Immature natural killer cell (primary cell): ENCODE measurements around the gene BLOC1S4. TPM values are rescaled to one million over a fixed set of nuclear protein-coding genes. Genes with fewer than 3 reads are reported as not detected.

Experiments used
- DNase-seq, 3 donors: peaks; one replicate each; pipeline ENCODE4 v3.0.0; 2022; ENCODE audit warnings: mixed read lengths in 1 of 3
- H3K27ac Mint-ChIP-seq, 6 donors: one replicate each; pipeline ENCODE4 v1.8.0; 2020; ENCODE audit warnings: mixed read lengths in 6 of 6, mild to moderate bottlenecking in 5 of 6, inconsistent platforms in 4 of 6, moderate library complexity in 3 of 6
- H3K27me3 Mint-ChIP-seq, 3 donors: one replicate each; pipeline ENCODE4 v1.8.0; 2020 to 2021; ENCODE audit warnings: low read depth in 3 of 3, mild to moderate bottlenecking in 3 of 3, mixed read lengths in 3 of 3, moderate library complexity in 3 of 3, inconsistent platforms in 1 of 3
- H3K36me3 Mint-ChIP-seq, 3 donors: one replicate each; pipeline ENCODE4 v1.8.0; 2020; ENCODE audit warnings: mixed read lengths in 3 of 3, inconsistent platforms in 2 of 3, mild to moderate bottlenecking in 2 of 3
- H3K4me1 Mint-ChIP-seq, 2 donors: one replicate each; pipeline ENCODE4 v1.8.0; 2020; ENCODE audit warnings: inconsistent platforms in 2 of 2, mild to moderate bottlenecking in 2 of 2, mixed read lengths in 2 of 2, moderate library complexity in 1 of 2
- H3K4me3 Mint-ChIP-seq, 5 donors: one replicate each; pipeline ENCODE4 v1.8.0; 2020; ENCODE audit warnings: mild to moderate bottlenecking in 5 of 5, mixed read lengths in 5 of 5, inconsistent platforms in 3 of 5, moderate library complexity in 3 of 5
- H3K9me3 Mint-ChIP-seq, 6 donors: one replicate each; pipeline ENCODE4 v1.8.0; 2020; ENCODE audit warnings: mild to moderate bottlenecking in 6 of 6, mixed read lengths in 6 of 6, inconsistent platforms in 4 of 6, moderate library complexity in 3 of 6
- polyA plus RNA-seq, 3 donors: library from polyadenylated mRNA; unstranded; fragments of 300-500 nt; fragmentation: Illumina TruSeq; gene quantifications; one replicate each; pipeline ENCODE4 v1.2.3, GENCODE V29; 2021

BLOC1S4 gene
- polyA plus RNA-seq, 3 donors from 2014 or later: 53.5 to 65.8 (median 54.2) TPM

GRCh38 chr4:6742989-6743388 is 27.0 kb downstream of the BLOC1S4 start:
- Mint-ChIP-seq H3K27ac (no peak overlapping the region), H3K9me3 (no peaks in the 10 kb centered on the region), H3K27me3 (peaks cover 0 to 2% (median 0%) of the 10 kb centered on the region in 3 donors), H3K4me1 (no peaks in the 10 kb centered on the region), H3K36me3 (no peaks in the 10 kb centered on the region), H3K4me3 (no peak overlapping the region)
- no peak for DNase-seq

DNA sequence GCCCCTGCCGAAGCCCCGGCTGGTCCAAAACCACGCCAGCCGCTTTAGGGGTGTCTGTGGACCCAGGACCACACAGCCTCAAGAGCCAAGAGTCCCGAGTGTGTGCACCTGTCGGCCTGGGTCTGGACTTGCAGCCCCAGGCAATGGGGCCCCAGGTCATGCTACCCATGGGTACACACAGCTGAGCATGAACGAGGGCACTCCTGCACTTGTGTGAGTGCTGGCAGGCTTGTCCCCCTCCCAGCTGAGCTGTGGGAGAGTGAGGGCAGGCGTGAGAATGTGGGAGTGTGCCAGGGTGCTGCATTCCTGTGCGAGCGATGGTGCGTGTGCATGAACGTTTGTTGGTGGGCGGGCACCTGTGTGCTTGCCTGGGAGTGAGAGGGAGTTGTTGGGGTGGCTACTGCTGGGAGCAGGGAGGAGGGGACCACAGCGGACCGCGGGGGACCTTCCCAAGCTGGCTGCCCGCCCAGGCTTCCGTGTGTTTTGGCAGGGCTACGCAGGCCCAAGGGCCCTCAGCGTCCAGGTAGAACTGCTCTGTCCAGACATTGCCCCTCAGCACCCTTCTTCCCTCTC is 30.8 kb downstream of the BLOC1S4 start:
- DNase-seq: no peak
- peak overlapping the region in 1 of 6 donors; percentile 74 for H3K27ac Mint-ChIP-seq
- no peaks in the 10 kb centered on the region for H3K36me3 Mint-ChIP-seq
- H3K27me3 Mint-ChIP-seq: peaks cover 0 to 2% (median 0%) of the 10 kb centered on the region in 3 donors
- no peaks in the 10 kb centered on the region for H3K9me3 Mint-ChIP-seq
- H3K4me1 Mint-ChIP-seq: peaks cover 5 to 6% of the 10 kb centered on the region in 2 donors
- H3K4me3 Mint-ChIP-seq: no peak overlapping the region

DNA sequence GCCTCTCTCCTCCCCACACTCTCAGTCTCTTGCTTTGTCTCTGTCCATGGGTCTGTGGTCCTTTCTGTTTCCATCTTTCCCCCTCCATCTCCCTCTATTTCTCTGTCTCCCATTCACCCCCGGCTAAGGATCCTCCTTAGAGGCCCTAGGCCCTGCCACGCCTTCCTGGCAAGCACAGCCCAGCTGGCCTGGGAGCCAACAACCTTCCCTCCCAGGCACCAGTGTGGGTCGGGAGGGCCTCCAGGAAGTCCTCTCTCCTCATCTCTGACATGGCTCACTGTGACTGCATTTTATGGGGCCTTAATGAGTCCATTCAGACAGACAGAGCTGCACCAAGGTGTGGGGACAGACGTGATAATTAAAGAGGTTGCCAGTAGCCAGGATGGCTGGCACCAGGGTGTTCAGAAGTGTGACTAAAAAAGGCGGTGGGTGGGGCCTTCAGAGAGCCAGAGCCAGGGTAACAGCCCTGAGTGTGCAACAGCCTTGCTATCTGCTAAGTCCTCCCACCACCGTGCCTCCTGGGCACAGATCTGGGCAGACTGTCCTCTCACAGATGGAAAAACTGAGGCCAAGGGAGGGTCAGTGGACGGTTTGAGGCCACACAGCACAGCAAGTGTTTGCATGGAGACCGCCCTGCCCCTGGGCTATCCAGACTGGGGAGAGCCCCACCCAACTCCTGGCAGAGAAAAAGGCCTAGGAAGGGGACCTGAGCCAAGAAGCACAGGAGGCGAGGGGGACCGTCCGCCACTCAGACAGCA is 31.5 kb downstream of the BLOC1S4 start:
- peaks cover 0 to 2% (median 0%) of the 10 kb centered on the region in 3 donors for H3K27me3 Mint-ChIP-seq
- H3K4me3 Mint-ChIP-seq: no peak overlapping the region
- no peaks in the 10 kb centered on the region for H3K36me3 Mint-ChIP-seq
- H3K9me3 Mint-ChIP-seq: no peaks in the 10 kb centered on the region
- H3K4me1 Mint-ChIP-seq: peaks cover 7 to 8% of the 10 kb centered on the region in 2 donors
- DNase-seq: no peak
- H3K27ac Mint-ChIP-seq: peak overlapping the region in 1 of 6 donors; percentile 74

DNA sequence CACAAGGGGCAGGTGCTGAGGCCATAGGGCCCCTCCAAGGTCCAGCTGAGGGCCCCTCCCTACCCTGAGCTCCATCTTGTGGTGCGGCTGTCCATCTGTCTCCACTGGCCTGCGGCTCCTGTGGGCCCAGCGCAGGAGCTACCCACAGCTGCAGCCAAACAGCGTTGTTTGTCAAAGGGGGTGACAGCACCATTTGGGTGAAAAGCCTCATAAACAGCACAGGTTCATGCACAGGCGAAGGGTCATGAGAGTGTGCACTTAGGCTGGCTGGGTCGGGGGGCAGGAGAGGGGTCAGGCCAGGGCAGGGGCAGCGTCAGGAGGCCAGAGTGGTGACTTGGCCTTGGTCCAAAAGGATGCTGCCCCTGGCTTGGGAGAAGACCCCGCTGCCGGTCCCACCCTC is 32.3 kb downstream of the BLOC1S4 start:
- Mint-ChIP-seq H3K4me3 (no peak overlapping the region), H3K27me3 (peaks cover 0 to 2% (median 0%) of the 10 kb centered on the region in 3 donors), H3K4me1 (peaks cover 7 to 8% of the 10 kb centered on the region in 2 donors), H3K9me3 (no peaks in the 10 kb centered on the region), H3K27ac (no peak overlapping the region), H3K36me3 (no peaks in the 10 kb centered on the region)
- no peak for DNase-seq

DNA sequence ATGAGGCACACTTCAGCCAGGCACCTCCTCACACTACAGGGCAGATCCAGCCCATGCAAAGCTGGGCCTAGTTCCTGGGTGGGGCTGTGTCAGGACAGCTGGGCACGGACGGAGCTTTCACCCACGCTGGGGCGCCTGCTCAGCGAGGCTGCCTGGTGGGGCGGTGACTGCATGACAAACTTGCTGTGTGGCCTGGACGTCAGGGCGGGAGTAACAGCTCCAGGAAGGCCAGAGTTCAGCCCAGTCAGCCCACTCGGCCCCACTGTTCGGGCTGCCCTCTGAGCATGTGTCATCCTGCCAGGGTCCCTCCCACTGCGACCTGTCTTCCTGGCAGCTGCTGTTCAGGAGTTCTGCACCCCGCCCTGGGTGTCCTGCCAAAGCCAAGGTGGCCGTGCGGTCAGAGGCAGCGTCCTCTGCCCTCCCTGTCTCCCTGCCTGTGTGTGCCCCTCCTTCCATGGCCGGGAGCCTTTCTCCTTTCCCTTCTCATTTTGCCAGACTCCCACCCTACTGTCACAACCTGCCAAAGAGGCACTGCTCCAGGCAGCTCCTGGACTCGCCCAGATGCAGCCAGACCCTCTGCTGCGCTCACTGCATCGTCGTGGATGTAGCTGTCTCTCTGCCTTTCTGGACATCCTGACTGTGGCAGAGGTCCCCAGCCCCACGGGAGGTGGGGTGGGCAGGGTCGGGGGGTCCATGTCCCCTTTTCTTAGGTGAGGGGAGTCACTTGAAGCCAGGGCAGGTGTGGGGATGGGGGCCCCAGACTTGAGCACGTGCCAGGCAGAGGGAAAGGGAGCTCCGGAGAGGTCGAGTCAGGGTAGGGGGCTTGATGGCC is 33.6 kb downstream of the BLOC1S4 start:
- H3K27ac Mint-ChIP-seq: no peak overlapping the region
- H3K9me3 Mint-ChIP-seq: no peaks in the 10 kb centered on the region
- no peak for DNase-seq

GRCh38 chr4:6750286-6751221 is 34.6 kb downstream of the BLOC1S4 start:
- no peak for DNase-seq
- H3K27me3 Mint-ChIP-seq: peaks cover 0 to 2% (median 0%) of the 10 kb centered on the region in 3 donors
- H3K36me3 Mint-ChIP-seq: no peaks in the 10 kb centered on the region
- H3K4me1 Mint-ChIP-seq: peaks cover 7 to 8% of the 10 kb centered on the region in 2 donors
- H3K27ac Mint-ChIP-seq: peak overlapping the region in 3 of 6 donors; percentile 87 to 92 (median 88)
- peak overlapping the region in 2 of 5 donors; percentile 21 to 83 for H3K4me3 Mint-ChIP-seq
- no peaks in the 10 kb centered on the region for H3K9me3 Mint-ChIP-seq

More for the DNA sequence above, 33.6 kb downstream of the BLOC1S4 start:
- Mint-ChIP-seq H3K36me3 (no peaks in the 10 kb centered on the region), H3K4me3 (no peak overlapping the region), H3K27me3 (peaks cover 0 to 2% (median 0%) of the 10 kb centered on the region in 3 donors), H3K4me1 (peaks cover 7 to 8% of the 10 kb centered on the region in 2 donors)

DNA sequence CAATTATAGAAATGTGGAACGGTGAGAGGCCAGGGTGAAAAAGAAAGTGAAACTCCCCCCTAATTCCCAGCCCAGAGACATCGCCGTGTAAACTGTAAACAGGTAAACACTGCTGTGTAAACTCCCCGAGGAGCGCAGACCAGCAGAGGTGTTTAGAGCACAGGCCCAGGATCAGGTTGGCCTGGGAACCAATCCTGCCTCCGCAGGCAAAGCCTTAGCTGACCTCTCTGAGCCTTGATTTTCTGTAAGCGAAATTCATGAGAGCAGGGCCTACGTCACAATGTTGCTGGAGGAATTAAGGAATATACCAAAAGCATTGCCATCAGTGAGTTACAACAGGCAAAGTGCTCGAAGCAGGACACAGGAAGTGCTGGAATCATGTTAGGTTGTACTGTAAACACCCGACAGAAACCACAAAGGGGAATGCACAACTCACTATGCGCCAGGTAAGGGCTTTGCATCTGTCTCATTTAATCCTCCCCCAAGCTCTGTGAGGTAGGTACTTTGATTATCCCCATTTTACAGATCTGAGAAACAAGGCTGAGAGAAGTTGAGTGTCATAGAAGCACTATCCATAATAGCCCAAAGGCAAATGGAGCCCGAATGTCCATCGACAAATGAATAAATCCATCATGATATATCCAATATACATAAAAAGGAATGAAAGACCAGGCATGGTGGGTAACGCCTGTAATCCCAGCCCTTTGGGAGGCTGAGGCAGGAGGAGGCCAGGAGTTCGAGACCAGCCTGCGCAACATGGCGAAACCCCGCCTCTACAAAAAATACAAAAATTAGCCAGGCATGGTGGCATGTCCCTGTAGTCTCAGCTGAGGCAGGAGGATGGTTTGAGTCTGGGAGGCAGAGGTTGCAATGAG is 35.9 kb downstream of the BLOC1S4 start:
- Mint-ChIP-seq H3K27ac (peak overlapping the region; percentile 60 to 92 (median 86)), H3K4me3 (peak overlapping the region; percentile 53 to 90 (median 79)), H3K36me3 (no peaks in the 10 kb centered on the region), H3K27me3 (peaks cover 0 to 2% (median 0%) of the 10 kb centered on the region in 3 donors), H3K4me1 (peaks cover 7 to 8% of the 10 kb centered on the region in 2 donors), H3K9me3 (no peaks in the 10 kb centered on the region)
- DNase-seq: peak in 1 of 3 donors; percentile 18

DNA sequence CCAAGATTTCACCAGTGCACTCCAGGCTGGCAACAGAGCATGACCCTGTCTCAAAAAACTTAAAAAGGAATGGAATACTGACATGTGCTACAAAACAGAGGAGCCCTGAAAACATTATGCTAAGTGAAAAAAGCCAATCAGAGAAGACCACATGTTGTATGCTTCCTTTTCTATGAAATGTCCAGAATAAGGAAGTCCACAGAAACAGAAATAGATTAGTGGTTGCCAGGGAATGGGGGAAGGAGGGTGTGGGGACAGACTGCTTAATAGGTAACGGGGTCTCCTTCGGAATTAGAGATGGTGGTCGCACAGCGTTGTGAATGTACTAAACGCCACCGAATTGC is 36.5 kb downstream of the BLOC1S4 start:
- H3K4me1 Mint-ChIP-seq: peaks cover 7 to 8% of the 10 kb centered on the region in 2 donors
- H3K27me3 Mint-ChIP-seq: peaks cover 0 to 2% (median 0%) of the 10 kb centered on the region in 3 donors
- no peak for DNase-seq
- no peaks in the 10 kb centered on the region for H3K36me3 Mint-ChIP-seq
- H3K27ac Mint-ChIP-seq: peak overlapping the region in 2 of 6 donors; percentile 60 to 88
- H3K4me3 Mint-ChIP-seq: no peak overlapping the region
- H3K9me3 Mint-ChIP-seq: no peaks in the 10 kb centered on the region

- no peak for DNase-seq
- Mint-ChIP-seq H3K36me3 (no peaks in the 10 kb centered on the region), H3K27me3 (peaks cover 0 to 2% (median 0%) of the 10 kb centered on the region in 3 donors), H3K27ac (no peak overlapping the region), H3K4me3 (no peak overlapping the region), H3K4me1 (peaks cover 7 to 8% of the 10 kb centered on the region in 2 donors), H3K9me3 (no peaks in the 10 kb centered on the region)
These were observed 37.2 kb downstream of the BLOC1S4 start for GRCh38 chr4:6753103-6753560.

DNA sequence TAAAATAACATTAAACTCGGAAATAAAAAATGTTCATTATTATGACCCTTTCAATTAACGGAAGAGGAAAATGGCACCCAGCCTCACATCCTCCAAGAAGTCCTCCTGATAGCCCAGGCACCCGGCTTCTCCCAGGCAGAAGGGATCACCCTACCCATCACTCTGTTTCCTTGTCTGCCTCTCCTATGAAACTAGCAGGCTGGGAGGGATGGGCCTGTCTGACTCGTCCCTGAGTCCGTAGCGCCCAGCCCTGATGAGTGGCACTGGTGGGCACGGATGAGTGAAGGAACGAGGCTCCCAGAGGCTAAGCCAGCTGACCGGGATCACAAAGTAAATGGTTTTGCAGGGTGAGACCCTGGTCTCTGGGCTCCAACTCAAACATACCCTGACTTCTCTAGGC is 37.9 kb downstream of the BLOC1S4 start:
- DNase-seq: no peak
- Mint-ChIP-seq H3K9me3 (no peaks in the 10 kb centered on the region), H3K36me3 (no peaks in the 10 kb centered on the region), H3K27me3 (peaks cover 0 to 2% (median 0%) of the 10 kb centered on the region in 3 donors), H3K27ac (no peak overlapping the region), H3K4me1 (peaks cover 7 to 8% of the 10 kb centered on the region in 2 donors), H3K4me3 (no peak overlapping the region)

- DNase-seq: no peak
- no peak overlapping the region for H3K27ac Mint-ChIP-seq
- no peak overlapping the region for H3K4me3 Mint-ChIP-seq
- H3K36me3 Mint-ChIP-seq: no peaks in the 10 kb centered on the region
- H3K27me3 Mint-ChIP-seq: no peaks in the 10 kb centered on the region
- H3K9me3 Mint-ChIP-seq: no peaks in the 10 kb centered on the region
- H3K4me1 Mint-ChIP-seq: peaks cover 7 to 8% of the 10 kb centered on the region in 2 donors
These were observed 38.6 kb downstream of the BLOC1S4 start for GRCh38 chr4:6754481-6755087.
